Heart left ventricle (tissue), 13 donors: ENCODE data around the gene GRIA2.

ENCODE experiments used
- CTCF ChIP-seq, 12 donors: fragments of 200-600 bp; sonication (generic) in 4 of 12; IDR thresholded peaks; one replicate each; pipeline versions ENCODE4 v1.5.0 to v1.8.0; 2018 to 2022; ENCODE audit warnings: antibody characterized with exemption in 12 of 12, mild to moderate bottlenecking in 5 of 12
- POLR2A ChIP-seq, 2 donors: fragments of 450-650 bp; IDR thresholded peaks; one replicate each; pipeline ENCODE4 v1.6.1; 2017; ENCODE audit warnings: antibody characterized with exemption in 2 of 2, mild to moderate bottlenecking in 2 of 2, moderate library complexity in 2 of 2
- donor health status: ischemic (EF 13 %, LVEDD 7.1; RV severe dilation, severe dysfunction).
- donor health status: DM: no; HTN: yes; CAD: no.
- donor health status: DM: no; HTN: no; CAD: no.
- donor health status: ischemic (EF 25% LVEDD 6.9; RV normal size, moderate dysfunction).
- donor health status: ischemic (EF 25% LVEDD 5.7; RV mildly dilated, moderate dysfunction).
- donor health status: ischemic (EF 35%, LVEDD 5.7; RV mildly dilated, moderate dysfunction).
- donor health status: nonischemic (EF 11% LVEDD 7.7; RV severe dilation, severe dysfunction).
- donor health status: DM: yes; HTN: yes; CAD: no.
- donor health status: PGD.
- donor health status: ischemic (EF 29% LVEDD 5.4; RV normal size, mild dysfunction).
- donor health status: nonischemic (EF 23%, LVEDD 6.1; RV moderate dilation, normal function).

- no peak for TF ChIP-seq CTCF (IDR thresholded peaks at IDR 0.05)
- no peak for TF ChIP-seq POLR2A (IDR thresholded peaks at IDR 0.05)
These were observed 73.1 kb downstream of the GRIA2 start for GRCh38 chr4:157293673-157294072.
